Stimulated activated naive CD8-positive, alpha-beta T cell treated with anti-CD3 and anti-CD28 coated beads, Interleukin-15, amount 100 ng/mL, for 72 hours (primary cell): ENCODE measurements around the gene CSMD2.

Experiments
- ATAC-seq: fragments of 150-1000 bp; cut with Tn5 transposase; 2 replicates; pipeline ENCODE4 v1.10.0; 2021; ENCODE audit warnings: mild to moderate bottlenecking, moderate library complexity
- DNase-seq, 2 donors: peaks; one replicate each; pipeline ENCODE4 v3.0.0; 2021 to 2022
- H3K27ac Mint-ChIP-seq, 2 donors: one replicate each; pipeline ENCODE4 v1.8.0; 2022; ENCODE audit warnings: mild to moderate bottlenecking in 2 of 2, mixed read lengths in 2 of 2, moderate library complexity in 2 of 2
- H3K27me3 Mint-ChIP-seq: one replicate; pipeline ENCODE4 v1.8.0; 2022; ENCODE audit warnings: mixed read lengths
- H3K4me1 Mint-ChIP-seq: one replicate; pipeline ENCODE4 v1.8.0; 2022; ENCODE audit warnings: mild to moderate bottlenecking, mixed read lengths
- H3K4me3 Mint-ChIP-seq, 2 donors: one replicate each; pipeline ENCODE4 v1.8.0; 2022; ENCODE audit warnings: mild to moderate bottlenecking in 2 of 2, mixed read lengths in 2 of 2, moderate library complexity in 1 of 2
- H3K9me3 Mint-ChIP-seq, 2 donors: one replicate each; pipeline ENCODE4 v1.8.0; 2022; ENCODE audit warnings: mixed read lengths in 2 of 2

Gene CSMD2

GRCh38 chr1:33692206-33693188 is 472.5 kb downstream of the CSMD2 start:
- Mint-ChIP-seq H3K27me3 (peaks cover 37% of the 10 kb centered on the region), H3K9me3 (no peaks in the 10 kb centered on the region), H3K27ac (no peak overlapping the region), H3K4me3 (no peak overlapping the region), H3K4me1 (no peaks in the 10 kb centered on the region)
- no peak for DNase-seq
- ATAC-seq, result no peak

- H3K9me3 Mint-ChIP-seq, result no peaks in the 10 kb centered on the region
- H3K4me3 Mint-ChIP-seq, result no peak overlapping the region
- H3K27me3 Mint-ChIP-seq, result peaks cover 59% of the 10 kb centered on the region
- no peaks in the 10 kb centered on the region for H3K4me1 Mint-ChIP-seq
- no peak overlapping the region for H3K27ac Mint-ChIP-seq
- DNase-seq, result no peak
- ATAC-seq, result no peak
Measured at GRCh38 chr1:33687000-33687399, 478.0 kb downstream of the CSMD2 start.

DNA sequence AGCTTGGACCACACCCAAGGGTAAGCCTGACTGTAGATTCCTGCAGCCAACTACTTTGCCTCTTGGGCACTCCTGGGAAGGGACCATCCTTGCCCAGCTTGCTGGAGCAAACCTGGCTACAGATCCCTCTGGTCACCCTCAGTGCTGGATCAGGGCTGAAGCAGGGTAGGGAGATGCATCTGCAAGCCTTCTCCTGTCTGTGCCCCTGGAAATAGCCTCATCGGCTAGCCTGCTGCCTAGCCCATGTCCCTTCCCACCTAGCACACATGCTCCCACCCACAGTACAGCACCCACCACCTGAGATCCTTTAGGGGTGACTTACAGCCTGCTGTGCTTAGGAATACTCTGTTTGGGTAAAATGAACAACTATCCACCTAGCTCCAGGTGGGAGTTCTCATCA is 478.5 kb downstream of the CSMD2 start:
- H3K4me1 Mint-ChIP-seq, result no peaks in the 10 kb centered on the region
- no peak overlapping the region for H3K4me3 Mint-ChIP-seq
- H3K9me3 Mint-ChIP-seq, result no peaks in the 10 kb centered on the region
- DNase-seq (no peak), ATAC-seq (no peak)
- H3K27ac Mint-ChIP-seq, result no peak overlapping the region
- H3K27me3 Mint-ChIP-seq, result peaks cover 59% of the 10 kb centered on the region

GRCh38 chr1:33685256-33685655 is 479.8 kb downstream of the CSMD2 start:
- Mint-ChIP-seq H3K4me3 (no peak overlapping the region), H3K4me1 (no peaks in the 10 kb centered on the region), H3K27me3 (peaks cover 58% of the 10 kb centered on the region), H3K9me3 (no peaks in the 10 kb centered on the region), H3K27ac (no peak overlapping the region)
- ATAC-seq (no peak), DNase-seq (no peak)

- H3K27ac Mint-ChIP-seq, result no peak overlapping the region
- no peaks in the 10 kb centered on the region for H3K4me1 Mint-ChIP-seq
- no peak overlapping the region for H3K4me3 Mint-ChIP-seq
- DNase-seq (no peak), ATAC-seq (no peak)
- H3K27me3 Mint-ChIP-seq, result peaks cover 59% of the 10 kb centered on the region
- no peaks in the 10 kb centered on the region for H3K9me3 Mint-ChIP-seq
Measured at GRCh38 chr1:33684396-33685179, 480.4 kb downstream of the CSMD2 start.

DNA sequence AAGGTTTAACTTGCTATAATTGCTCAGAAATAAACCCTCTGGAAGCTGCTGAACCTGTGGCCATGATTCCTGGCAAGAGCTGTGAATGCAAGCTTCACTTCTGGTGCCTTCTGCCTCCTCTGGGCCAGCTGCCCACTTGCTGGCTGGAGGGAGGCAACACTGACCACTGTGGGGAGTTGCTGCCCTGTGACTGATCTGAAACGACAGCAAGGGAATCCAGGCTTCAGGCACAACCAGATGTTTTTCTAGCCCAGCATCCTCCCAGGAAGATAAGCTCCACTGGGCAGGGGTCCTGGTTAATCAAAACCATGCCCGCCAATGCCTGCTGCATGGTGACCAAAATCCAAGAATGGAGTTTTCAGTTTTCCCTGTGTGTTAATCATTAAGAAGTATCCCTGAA is 481.1 kb downstream of the CSMD2 start:
- no peak for ATAC-seq
- no peaks in the 10 kb centered on the region for H3K4me1 Mint-ChIP-seq
- H3K4me3 Mint-ChIP-seq, result no peak overlapping the region
- H3K27me3 Mint-ChIP-seq, result peaks cover 59% of the 10 kb centered on the region
- no peak overlapping the region for H3K27ac Mint-ChIP-seq
- no peak for DNase-seq
- no peaks in the 10 kb centered on the region for H3K9me3 Mint-ChIP-seq

DNA sequence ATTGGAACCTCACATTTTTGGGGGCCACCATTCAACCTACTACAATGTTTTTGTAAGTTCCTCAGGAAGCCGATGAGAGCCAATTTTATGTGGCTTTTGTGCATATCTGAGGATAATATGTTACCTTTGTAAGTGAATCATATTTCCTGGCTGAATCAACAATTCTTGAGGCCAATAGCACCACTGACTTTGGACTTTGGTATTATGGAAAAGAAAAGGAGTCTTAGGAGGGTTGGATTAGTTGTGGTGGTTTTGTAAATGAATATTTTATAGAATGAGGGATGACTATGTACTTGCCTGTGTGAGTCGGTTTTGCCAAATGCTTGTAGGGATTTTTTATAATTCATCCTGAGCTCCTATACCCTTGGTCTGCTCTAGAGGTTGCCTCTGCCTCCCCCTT is 482.7 kb downstream of the CSMD2 start:
- no peaks in the 10 kb centered on the region for H3K4me1 Mint-ChIP-seq
- peaks cover 0 to 10% of the 10 kb centered on the region in 2 donors for H3K9me3 Mint-ChIP-seq
- DNase-seq, result no peak
- H3K27me3 Mint-ChIP-seq, result peaks cover 51% of the 10 kb centered on the region
- no peak for ATAC-seq
- H3K27ac Mint-ChIP-seq, result no peak overlapping the region
- H3K4me3 Mint-ChIP-seq, result no peak overlapping the region

GRCh38 chr1:33680281-33680840 is 484.7 kb downstream of the CSMD2 start:
- Mint-ChIP-seq H3K27ac (no peak overlapping the region), H3K27me3 (peaks cover 31% of the 10 kb centered on the region), H3K4me3 (no peak overlapping the region), H3K4me1 (no peaks in the 10 kb centered on the region), H3K9me3 (peaks cover 0 to 10% of the 10 kb centered on the region in 2 donors)
- ATAC-seq (no peak), DNase-seq (no peak)

- H3K27me3 Mint-ChIP-seq, result peaks cover 10% of the 10 kb centered on the region
- H3K9me3 Mint-ChIP-seq, result peaks cover 4 to 7% of the 10 kb centered on the region in 2 donors
- DNase-seq (no peak), ATAC-seq (no peak)
- H3K4me1 Mint-ChIP-seq, result no peaks in the 10 kb centered on the region
- no peak overlapping the region for H3K27ac Mint-ChIP-seq
- H3K4me3 Mint-ChIP-seq, result no peak overlapping the region
Measured at GRCh38 chr1:33670567-33670966, 494.5 kb downstream of the CSMD2 start.

DNA sequence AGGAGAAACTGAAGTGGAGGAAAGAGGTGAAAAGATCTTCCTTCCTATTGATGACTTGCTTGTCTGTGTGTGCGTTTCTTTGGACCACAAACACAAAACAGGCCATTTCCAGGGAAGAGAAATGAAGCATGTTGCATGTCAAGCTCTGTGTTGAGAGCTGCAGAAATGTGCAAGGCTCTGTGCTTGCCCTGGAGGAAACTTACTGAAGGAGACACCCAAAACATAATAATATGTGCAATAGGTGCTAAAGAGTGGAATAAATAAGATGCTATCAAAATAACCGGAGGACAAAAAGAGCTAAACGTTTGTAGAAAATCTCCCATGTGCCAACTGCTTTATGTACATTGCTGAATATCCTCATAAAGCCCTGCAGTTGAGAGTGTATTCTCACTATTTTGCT is 496.3 kb downstream of the CSMD2 start:
- no peak overlapping the region for H3K4me3 Mint-ChIP-seq
- ATAC-seq (no peak), DNase-seq (no peak)
- H3K4me1 Mint-ChIP-seq, result no peaks in the 10 kb centered on the region
- peaks cover 4 to 7% of the 10 kb centered on the region in 2 donors for H3K9me3 Mint-ChIP-seq
- H3K27me3 Mint-ChIP-seq, result peaks cover 15% of the 10 kb centered on the region
- H3K27ac Mint-ChIP-seq, result no peak overlapping the region

GRCh38 chr1:33667386-33668282 is 497.4 kb downstream of the CSMD2 start:
- ATAC-seq (no peak), DNase-seq (no peak)
- Mint-ChIP-seq H3K27me3 (peaks cover 15% of the 10 kb centered on the region), H3K4me1 (no peaks in the 10 kb centered on the region), H3K4me3 (no peak overlapping the region), H3K27ac (no peak overlapping the region), H3K9me3 (no peaks in the 10 kb centered on the region)

DNA sequence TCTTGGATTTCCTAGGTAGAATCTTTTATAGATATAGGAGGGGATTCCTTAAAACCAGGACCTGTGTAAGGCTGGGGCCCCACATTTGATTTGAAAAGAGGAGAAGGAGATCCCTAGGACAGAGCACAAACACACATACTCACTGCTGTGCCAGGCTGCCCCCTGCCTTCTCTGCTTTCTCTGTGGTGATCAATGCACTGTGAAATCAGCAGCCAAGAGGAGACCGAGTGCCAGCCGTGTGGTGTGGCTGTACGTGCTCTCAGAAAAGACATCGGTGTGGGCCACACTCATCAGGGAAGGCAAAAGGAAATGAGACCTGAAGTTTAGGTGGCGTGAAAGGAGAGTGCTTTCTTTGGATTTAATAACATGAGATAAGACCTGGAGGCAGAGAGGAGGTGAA is 498.4 kb downstream of the CSMD2 start:
- H3K27me3 Mint-ChIP-seq, result peaks cover 15% of the 10 kb centered on the region
- no peak for ATAC-seq
- H3K27ac Mint-ChIP-seq, result no peak overlapping the region
- H3K9me3 Mint-ChIP-seq, result no peaks in the 10 kb centered on the region
- no peak for DNase-seq
- H3K4me1 Mint-ChIP-seq, result no peaks in the 10 kb centered on the region
- no peak overlapping the region for H3K4me3 Mint-ChIP-seq

- no peak for DNase-seq
- Mint-ChIP-seq H3K4me1 (no peaks in the 10 kb centered on the region), H3K27ac (no peak overlapping the region), H3K27me3 (peaks cover 13% of the 10 kb centered on the region), H3K9me3 (no peaks in the 10 kb centered on the region), H3K4me3 (no peak overlapping the region)
- no peak for ATAC-seq
Measured at GRCh38 chr1:33661811-33662454, 503.1 kb downstream of the CSMD2 start.

DNA sequence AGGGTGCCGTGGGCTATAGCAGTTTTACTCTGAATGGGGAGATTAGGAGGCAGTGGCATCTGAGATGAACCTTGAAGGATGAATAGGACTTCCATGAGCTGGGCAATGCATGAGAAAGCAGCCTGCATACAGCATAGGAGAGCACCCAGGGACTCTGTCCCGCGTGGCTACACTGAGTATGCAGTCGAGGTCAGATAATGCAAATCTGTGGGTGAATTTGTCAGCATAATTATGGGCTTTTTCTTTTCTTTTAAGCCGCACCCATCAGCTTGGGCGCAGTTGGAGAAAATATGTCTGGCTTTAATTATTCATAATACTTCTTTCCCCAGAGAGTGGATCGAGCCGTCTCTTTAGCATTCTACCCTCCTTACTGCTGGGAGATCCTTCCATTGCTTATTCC is 504.1 kb downstream of the CSMD2 start:
- Mint-ChIP-seq H3K4me3 (no peak overlapping the region), H3K27ac (no peak overlapping the region), H3K9me3 (no peaks in the 10 kb centered on the region), H3K27me3 (peaks cover 7% of the 10 kb centered on the region), H3K4me1 (no peaks in the 10 kb centered on the region)
- no peak for DNase-seq
- ATAC-seq, result no peak

DNA sequence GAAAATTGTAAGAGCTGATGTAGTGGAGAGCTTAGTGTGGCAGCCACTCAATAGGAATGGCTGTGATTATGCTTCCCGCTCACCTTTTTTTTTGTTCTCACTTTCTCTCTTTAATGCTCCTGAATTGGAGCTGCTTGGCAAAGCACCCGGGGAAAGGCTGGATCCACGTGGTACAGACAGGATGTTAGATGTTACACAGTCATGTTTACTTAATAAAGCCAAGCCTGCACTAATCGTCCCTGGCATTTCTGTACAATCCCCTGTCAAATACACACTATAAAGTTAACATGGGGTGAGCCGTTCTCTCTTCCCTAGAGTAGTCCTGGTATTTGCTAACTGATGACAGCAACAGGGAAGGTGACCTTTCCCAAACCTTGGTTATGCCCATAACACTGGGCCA is 504.8 kb downstream of the CSMD2 start:
- Mint-ChIP-seq H3K27ac (no peak overlapping the region), H3K4me3 (no peak overlapping the region), H3K9me3 (no peaks in the 10 kb centered on the region), H3K4me1 (no peaks in the 10 kb centered on the region), H3K27me3 (peaks cover 2% of the 10 kb centered on the region)
- DNase-seq (no peak), ATAC-seq (no peak)
